Activated CD8-positive, alpha-beta memory T cell treated with anti-CD3 and anti-CD28 coated beads, Interleukin-2, amount 50 U/mL, for 1 hour (primary cell): Measurements from ENCODE around the gene SDSL.

ENCODE experiments used
- DNase-seq: peaks from one replicate; pipeline ENCODE4 v3.0.0-alpha.2; 2020; ENCODE audit errors: extremely low read depth

SDSL gene

GRCh38 chr12:113420996-113421595 is 1.1 kb upstream of the SDSL start:
- DNase-seq, result no peak

GRCh38 chr12:113422886-113423669 is 898 bp downstream of the SDSL start:
- no peak for DNase-seq

- DNase-seq, result no peak
Measured at GRCh38 chr12:113424456-113424855, 2.3 kb downstream of the SDSL start.

- DNase-seq, result no peak
Measured at GRCh38 chr12:113424915-113425823, 3.0 kb downstream of the SDSL start.

GRCh38 chr12:113425960-113426453 is 3.8 kb downstream of the SDSL start:
- DNase-seq, result no peak

GRCh38 chr12:113427882-113428281 is 5.7 kb downstream of the SDSL start:
- DNase-seq, result no peak

- no peak for DNase-seq
Measured at GRCh38 chr12:113428482-113428881, 6.3 kb downstream of the SDSL start.

- DNase-seq, result no peak
Measured at GRCh38 chr12:113432986-113433385, 10.8 kb downstream of the SDSL start.

GRCh38 chr12:113435367-113435766 is 13.2 kb downstream of the SDSL start:
- DNase-seq, result no peak

- DNase-seq, result no peak
Measured at GRCh38 chr12:113436586-113436985, 14.4 kb downstream of the SDSL start.

GRCh38 chr12:113436993-113437728 is 15.0 kb downstream of the SDSL start:
- no peak for DNase-seq

- DNase-seq, result no peak
Measured at GRCh38 chr12:113437729-113438100, 15.5 kb downstream of the SDSL start.

- no peak for DNase-seq
Measured at GRCh38 chr12:113438523-113439300, 16.5 kb downstream of the SDSL start.

- no peak for DNase-seq
Measured at GRCh38 chr12:113439301-113439597, 17.1 kb downstream of the SDSL start.

GRCh38 chr12:113439606-113440030 is 17.4 kb downstream of the SDSL start:
- no peak for DNase-seq

GRCh38 chr12:113440336-113440735 is 18.2 kb downstream of the SDSL start:
- no peak for DNase-seq

- DNase-seq, result no peak
Measured at GRCh38 chr12:113440947-113441782, 19.0 kb downstream of the SDSL start.

GRCh38 chr12:113443030-113443539 is 20.9 kb downstream of the SDSL start:
- no peak for DNase-seq

GRCh38 chr12:113445544-113446171 is 23.5 kb downstream of the SDSL start:
- DNase-seq, result no peak
